Measurements from ENCODE around the gene RAP2A. TPM values are rescaled to one million over a fixed set of nuclear protein-coding genes. Genes with fewer than 3 reads are reported as not detected.

Gene RAP2A
- total and polyA plus RNA-seq, 9 of the 15 experiments (the other 6 are each of a cell fraction or from before 2014, with no cell fraction given), result 1.8 to 11.7 (median 5.6) TPM

DNA sequence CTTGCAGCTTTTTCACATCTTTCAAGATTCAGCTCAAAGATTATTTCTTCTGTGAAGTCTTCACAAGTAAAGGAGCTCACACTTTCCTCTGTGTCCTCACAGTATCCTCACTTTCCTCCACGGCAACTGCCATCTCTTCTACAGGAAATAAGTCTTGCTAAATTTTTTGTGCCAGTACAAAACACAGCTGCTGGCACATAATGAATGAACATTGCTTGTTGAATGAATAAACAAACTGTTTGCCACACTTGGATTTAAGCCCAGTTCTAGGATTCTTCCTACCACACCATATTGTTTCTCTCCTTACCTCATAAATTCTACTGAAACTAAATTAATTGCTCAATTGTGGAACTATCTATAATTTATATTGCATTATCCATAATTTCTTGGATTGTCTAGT is 59.5 kb downstream of the RAP2A start:
- TF ChIP-seq IFI16 (CRISPR knock-in tag; IDR thresholded peaks at IDR 0.05), result no peak
- TF ChIP-seq ZNF766 (CRISPR knock-in tag; conservative IDR thresholded peaks at IDR 0.05), result no peak
- no peak for TF ChIP-seq LARP7 (IDR thresholded peaks at IDR 0.05)
- no peak for TF ChIP-seq NONO (IDR thresholded peaks at IDR 0.05; ENCODE audit: low read depth in 2 of 2, low read length in 1 of 2)
- no peak for TF ChIP-seq ZBTB17 (CRISPR knock-in tag; IDR thresholded peaks at IDR 0.05)
- TF ChIP-seq TCFL5 (CRISPR knock-in tag; conservative IDR thresholded peaks at IDR 0.05), result no peak
- TF ChIP-seq SREBF2 (CRISPR knock-in tag; IDR thresholded peaks at IDR 0.05), result no peak
- TF ChIP-seq HMG20B (CRISPR knock-in tag; IDR thresholded peaks at IDR 0.05), result no peak
- Histone ChIP-seq H2AFZ (ENCODE audit: low read depth, low read length) (no peak overlapping the region), H3K4me3 (no peak overlapping the region), H3K9ac (ENCODE audit: insufficient read depth in 1 of 2, low read depth in 2 of 2, low read length in 2 of 2) (no peak overlapping the region), H3K9me3 (replicated peaks; ENCODE audit: control insufficient read depth, insufficient read depth, low read depth, low read length) (no peaks in the 10 kb centered on the region), H3K4me1 (replicated peaks in 1 of 2; ENCODE audit: control insufficient read depth in 2 of 2, insufficient read depth in 2 of 2, low read length in 2 of 2) (no peaks in the 10 kb centered on the region), H3K9me1 (ENCODE audit: control insufficient read depth, insufficient read depth, low read length) (no peaks in the 10 kb centered on the region), H3K4me2 (ENCODE audit: insufficient read depth, low read length) (no peak overlapping the region), H3K27me3 (ENCODE audit: control insufficient read depth in 2 of 2, insufficient read depth in 2 of 2, low read length in 2 of 2) (peaks cover 0 to 12% of the 10 kb centered on the region in 2 experiments; a peak in 1 of 5 replicates), H4K20me1 (replicated peaks; ENCODE audit: control insufficient read depth, insufficient read depth, low read length) (no peaks in the 10 kb centered on the region), H3K27ac (ENCODE audit: extremely low read depth, low read depth, low read length) (no peak overlapping the region), H3K36me3 (ENCODE audit: control insufficient read depth, insufficient read depth, low read length) (no peaks in the 10 kb centered on the region), H3K79me2 (ENCODE audit: control insufficient read depth, insufficient read depth, low read length) (no peaks in the 10 kb centered on the region)
- 0% methylated on average over 1 of the region's 1 CpG for WGBS (ENCODE audit: insufficient coverage, low coverage, missing lambda C conversion rate)
- intact Hi-C loops (cut with micrococcal nuclease), result no loop called here
- ATAC-seq (no peak), FAIRE-seq (no peak), DNase-seq (ENCODE audit: extremely low read depth in 1 of 4, low spot score in 3 of 4) (no peak)
- ChIA-PET CTCF (ENCODE audit: low intra/inter-chr PET ratio) (no interaction called here), POLR2A (no interaction called here)
- no TSS peak for BruUV-seq (replicated peaks)
- in situ Hi-C loops (cut with MboI), result no loop called here

DNA sequence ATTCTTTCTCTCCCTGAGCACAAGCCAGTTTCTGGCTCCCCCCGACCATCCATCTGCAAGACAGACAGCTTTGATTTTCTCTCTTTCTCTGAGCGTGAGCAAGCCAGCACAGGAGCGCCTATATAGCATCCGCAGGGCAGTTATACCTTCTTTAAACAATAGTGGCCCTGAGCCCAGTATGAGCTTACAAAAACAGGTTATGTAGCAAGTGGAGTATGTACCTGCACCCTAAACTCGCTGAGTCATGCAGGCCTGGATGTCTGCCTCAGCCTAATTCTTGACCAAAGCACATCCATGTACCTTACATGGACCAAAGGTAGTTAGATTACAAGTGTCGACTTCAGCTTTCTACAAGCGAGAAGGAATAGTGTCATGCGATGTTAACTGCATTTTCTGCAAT is 61.7 kb downstream of the RAP2A start:
- ATAC-seq, result no peak
- POLR2A ChIA-PET, result no interaction called here
- WGBS (ENCODE audit: insufficient coverage, low coverage, missing lambda C conversion rate), result 6% methylated on average over 8 of the region's 8 CpGs
- peaks cover 0 to 13% of the 10 kb centered on the region in 2 experiments; a peak in 2 of 5 replicates for H3K27me3 ChIP-seq (ENCODE audit: control insufficient read depth in 2 of 2, insufficient read depth in 2 of 2, low read length in 2 of 2)
- H3K9me1 ChIP-seq (ENCODE audit: control insufficient read depth, insufficient read depth, low read length), result no peaks in the 10 kb centered on the region
- DNase-seq (ENCODE audit: extremely low read depth in 1 of 4, low spot score in 3 of 4), result peak in 1 of 4 experiments; percentile 1
- FAIRE-seq, result no peak
- H3K4me1 ChIP-seq (replicated peaks in 1 of 2; ENCODE audit: control insufficient read depth in 2 of 2, insufficient read depth in 2 of 2, low read length in 2 of 2), result no peaks in the 10 kb centered on the region
- no peak overlapping the region for H3K4me2 ChIP-seq (ENCODE audit: insufficient read depth, low read length)
- no peaks in the 10 kb centered on the region for H4K20me1 ChIP-seq (replicated peaks; ENCODE audit: control insufficient read depth, insufficient read depth, low read length)
- H2AFZ ChIP-seq (ENCODE audit: low read depth, low read length), result no peak overlapping the region
- no peak overlapping the region for H3K9ac ChIP-seq (ENCODE audit: insufficient read depth in 1 of 2, low read depth in 2 of 2, low read length in 2 of 2)
- H3K9me3 ChIP-seq (replicated peaks; ENCODE audit: control insufficient read depth, insufficient read depth, low read depth, low read length), result no peaks in the 10 kb centered on the region
- H3K27ac ChIP-seq (ENCODE audit: extremely low read depth, low read depth, low read length), result no peak overlapping the region
- no peak for TF ChIP-seq ETV5 (CRISPR knock-in tag; IDR thresholded peaks at IDR 0.05; ENCODE audit: low read depth)
- TF ChIP-seq ZNF316 (IDR thresholded peaks at IDR 0.05), result peak; percentile 37; the same call in 1 of the 2 replicates
- peak; percentile 42; the same call in 1 of the 2 replicates for TF ChIP-seq NFE2 (IDR thresholded peaks at IDR 0.05; ENCODE audit: low read depth)
- no peak for TF ChIP-seq ZNF507 (tag; conservative IDR thresholded peaks at IDR 0.05)
- no peak for TF ChIP-seq PML (IDR thresholded peaks at IDR 0.05; ENCODE audit: low read length)
- 0 out of 2 replicates have a peak, but pooled peaks have one; percentile 19 for TF ChIP-seq NFE2L1 (tag; IDR thresholded peaks at IDR 0.05; ENCODE audit: borderline replicate concordance, low read depth)
- no TSS peak for BruUV-seq (replicated peaks)
- intact Hi-C loops (cut with micrococcal nuclease), result no loop called here
- H3K36me3 ChIP-seq (ENCODE audit: control insufficient read depth, insufficient read depth, low read length), result no peaks in the 10 kb centered on the region
- in situ Hi-C loops (cut with MboI), result no loop called here
- no peaks in the 10 kb centered on the region for H3K79me2 ChIP-seq (ENCODE audit: control insufficient read depth, insufficient read depth, low read length)
- H3K4me3 ChIP-seq, result no peak overlapping the region
- CTCF ChIA-PET (ENCODE audit: low intra/inter-chr PET ratio), result no interaction called here
